AG04450 (cell line): Measurements from ENCODE around the gene RFX2. TPM values are rescaled to one million over a fixed set of nuclear protein-coding genes. Genes with fewer than 3 reads are reported as not detected.
A peak's percentile ranks its signal among the peaks of the same experiment; 100 is the strongest.

Source experiments
- CTCF ChIA-PET: fragments of 300-600, 350-600 bp; formaldehyde crosslinking; extraction: SDS; loops from one replicate; lab custom pipeline; 2022; ENCODE audit warnings: antibody characterized with exemption, inconsistent platforms; lab: Charles Lee
- POLR2A ChIA-PET: fragments of 350-600 bp; formaldehyde crosslinking; extraction: SDS; loops from one replicate; lab custom pipeline; 2021; ENCODE audit warnings: antibody characterized with exemption, inconsistent platforms; lab: Yijun Ruan, JAX
- DNase-seq: peaks from one replicate; pipeline ENCODE4 v3.0.0-alpha.2; 2011; ENCODE audit warnings: low read depth, low spot score
- H3K27ac ChIP-seq: one replicate; pipeline ENCODE4 v1.5.1; 2012; ENCODE audit warnings: low read depth, low read length, control low read depth
- H3K27me3 ChIP-seq: one replicate; pipeline ENCODE4 v1.6.0; 2012; ENCODE audit warnings: low read length; ENCODE audit not compliant: control insufficient read depth, insufficient read depth
- H3K4me3 ChIP-seq: 2 replicates; pipeline ENCODE4 v1.5.1; 2011; ENCODE audit warnings: mild to moderate bottlenecking, low read depth, low read length, control low read depth
- H3K9me3 ChIP-seq: 2 replicates; pipeline ENCODE4 v1.5.1; 2012; ENCODE audit warnings: low read length; ENCODE audit not compliant: control insufficient read depth, insufficient read depth
- CTCF ChIP-seq: IDR thresholded peaks from 2 replicates; pipeline ENCODE4 v1.5.1; 2011; ENCODE audit warnings: low read depth, low read length, control low read depth, inconsistent platforms
- polyA plus RNA-seq: library from polyadenylated mRNA; depleted of rRNA; stranded (reverse); fragments of >200 nt; gene quantifications from 2 replicates; pipeline ENCODE4 v1.2.3, GENCODE V29; 2011

RFX2 gene
- polyA plus RNA-seq, 1 experiment = 2.9 TPM

GRCh38 chr19:6056282-6056741, 54.0 kb downstream of the RFX2 start:
- no peak for TF ChIP-seq CTCF
- Histone ChIP-seq H3K27ac (no peak overlapping the region), H3K9me3 (no peaks in the 10 kb centered on the region; the same call in 1 of the 2 replicates), H3K27me3 (no peaks in the 10 kb centered on the region), H3K4me3 (no peak overlapping the region)
- POLR2A ChIA-PET = no interaction called here
- no peak for DNase-seq
- CTCF ChIA-PET = no interaction called here

DNA sequence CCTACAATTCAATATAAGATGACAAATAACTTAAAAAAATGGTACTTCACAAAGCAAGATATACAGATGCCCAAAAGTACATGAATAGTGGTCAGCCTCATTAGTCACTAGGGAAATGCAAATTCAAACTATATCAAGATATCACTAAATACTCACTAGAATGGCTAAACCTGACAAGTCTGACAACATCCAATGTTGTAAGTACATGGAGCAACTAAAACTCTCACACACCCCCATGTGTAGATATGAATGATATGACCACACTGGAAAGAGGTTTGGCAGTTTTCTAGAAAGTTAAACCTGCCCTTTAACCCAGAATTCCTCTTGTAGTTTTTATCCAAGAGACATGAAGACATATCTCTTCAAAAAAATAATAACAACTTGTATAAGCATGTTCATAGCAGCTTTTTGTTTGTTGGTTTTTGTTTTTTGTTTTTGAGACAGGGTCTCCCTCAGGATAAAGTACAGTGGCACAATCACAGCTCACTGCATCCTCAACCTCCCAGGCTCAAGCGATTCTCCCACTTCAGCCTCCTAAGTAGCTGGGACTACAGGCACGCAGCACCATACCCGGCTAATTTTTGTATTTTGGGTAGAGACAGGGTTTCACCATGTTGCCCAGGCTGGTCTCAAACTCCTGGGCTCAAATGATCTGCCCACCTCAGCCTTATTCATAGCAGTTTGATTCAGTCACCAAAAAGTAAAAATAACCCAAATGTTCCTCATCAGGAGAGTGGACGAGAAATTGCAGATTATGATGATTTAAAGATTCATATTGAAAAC, 55.1 kb downstream of the RFX2 start:
- no peak for TF ChIP-seq CTCF
- CTCF ChIA-PET = interaction anchor here (0.6 to 1.4 kb wide), 4 partner anchors 71 to 164 kb away, joined by 3 to 6 read pairs (median 3); no protein-coding TSS in a partner anchor
- no peak overlapping the region for H3K4me3 ChIP-seq
- no peak overlapping the region for H3K27ac ChIP-seq
- no peak for DNase-seq
- H3K27me3 ChIP-seq = no peaks in the 10 kb centered on the region
- H3K9me3 ChIP-seq = no peaks in the 10 kb centered on the region
- POLR2A ChIA-PET = no interaction called here

DNA sequence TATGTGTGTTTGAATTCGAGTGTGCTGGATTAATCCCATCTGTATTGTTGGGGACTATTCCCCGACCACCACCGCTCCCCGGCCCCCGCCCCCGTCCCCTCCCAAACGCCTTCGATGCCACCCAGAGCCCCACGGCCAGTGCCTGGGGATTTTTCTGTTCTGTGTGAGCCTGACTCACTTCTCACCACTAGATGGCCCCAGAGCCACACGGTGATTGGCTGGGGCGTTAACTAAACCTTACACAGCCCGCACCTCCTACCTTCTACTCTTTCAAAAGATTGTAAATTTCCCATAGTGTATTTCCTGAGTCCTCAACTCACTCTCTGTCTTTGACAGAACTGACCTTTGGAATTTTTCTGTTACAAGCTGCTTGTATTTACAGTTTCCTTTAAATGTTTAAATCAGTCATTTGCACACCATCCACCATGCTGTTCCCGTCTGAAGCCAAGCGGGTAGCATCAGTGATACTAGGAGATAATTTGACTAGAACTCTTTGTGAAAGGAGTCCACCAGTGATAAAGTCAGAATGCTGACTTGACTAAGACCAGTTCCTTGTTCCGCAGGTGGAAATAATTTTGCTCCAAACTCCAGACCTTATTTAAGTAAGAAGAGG, 61.4 kb downstream of the RFX2 start:
- TF ChIP-seq CTCF = peak; percentile 95
- Histone ChIP-seq H3K4me3 (no peak overlapping the region), H3K27me3 (no peaks in the 10 kb centered on the region), H3K9me3 (no peaks in the 10 kb centered on the region), H3K27ac (no peak overlapping the region)
- CTCF ChIA-PET = interaction anchor here (0.6 to 3.7 kb wide), 43 partner anchors 9 to 389 kb away, joined by 3 to 158 read pairs (median 6); no protein-coding TSS in a partner anchor
- POLR2A ChIA-PET = interaction anchor here (0.8 to 1.1 kb wide), 2 partner anchors 77 to 93 kb away, joined by 3 read pairs; no protein-coding TSS in a partner anchor
- DNase-seq = no peak

- Histone ChIP-seq H3K27me3 (no peaks in the 10 kb centered on the region), H3K9me3 (no peaks in the 10 kb centered on the region), H3K27ac (no peak overlapping the region), H3K4me3 (no peak overlapping the region)
- ChIA-PET CTCF (interaction anchor here (0.6 to 3.7 kb wide), 44 partner anchors 9 to 388 kb away, joined by 3 to 158 read pairs (median 6); no protein-coding TSS in a partner anchor), POLR2A (interaction anchor here (0.8 to 1.1 kb wide), 2 partner anchors 78 to 92 kb away, joined by 3 read pairs; no protein-coding TSS in a partner anchor)
- no peak for TF ChIP-seq CTCF
- DNase-seq = no peak
These were observed 62.0 kb downstream of the RFX2 start for GRCh38 chr19:6048348-6048747.
